GM18873 (cell line): ENCODE data around the gene YTHDC1.
"Not testable (repeated sequence)": the region's sequence is repeated elsewhere in the genome, so short reads cannot be mapped to it uniquely, and the experiment has no call there.

Source experiments
- ATAC-seq: cut with Tn5 transposase; IDR thresholded peaks from one replicate; pipeline ENCODE4 v1.9.1; 2021; ENCODE audit warnings: mild to moderate bottlenecking, moderate library complexity, moderate number of reproducible peaks; ENCODE audit not compliant: unreplicated experiment, low FRiP score

The YTHDC1 gene

GRCh38 chr4:68299492-68300457 lies 50.1 kb downstream of the YTHDC1 start:
- ATAC-seq, result no peak

- no peak for ATAC-seq
These were observed 52.8 kb downstream of the YTHDC1 start for GRCh38 chr4:68297137-68297536.

- ATAC-seq, result no peak
These were observed 58.6 kb downstream of the YTHDC1 start for GRCh38 chr4:68291256-68291655.

- ATAC-seq, result no peak
These were observed 61.5 kb downstream of the YTHDC1 start for GRCh38 chr4:68288393-68288740.

- no peak for ATAC-seq
These were observed 62.0 kb downstream of the YTHDC1 start for GRCh38 chr4:68287704-68288392.

GRCh38 chr4:68283714-68284113 lies 66.2 kb downstream of the YTHDC1 start:
- no peak for ATAC-seq

GRCh38 chr4:68283095-68283494 lies 66.8 kb downstream of the YTHDC1 start:
- no peak for ATAC-seq

- ATAC-seq, result not testable (repeated sequence)
These were observed 67.8 kb downstream of the YTHDC1 start for GRCh38 chr4:68281796-68282740.

GRCh38 chr4:68278029-68278428 lies 71.9 kb downstream of the YTHDC1 start:
- ATAC-seq, result no peak

- no peak for ATAC-seq
These were observed 72.3 kb downstream of the YTHDC1 start for GRCh38 chr4:68277627-68278026.

- ATAC-seq, result peak; percentile 69
These were observed 77.0 kb downstream of the YTHDC1 start for GRCh38 chr4:68272860-68273259.

GRCh38 chr4:68272380-68272779 lies 77.5 kb downstream of the YTHDC1 start:
- peak; percentile 54 for ATAC-seq

GRCh38 chr4:68271851-68272357 lies 78.0 kb downstream of the YTHDC1 start:
- peak; percentile 64 for ATAC-seq

- no peak for ATAC-seq
These were observed 82.4 kb downstream of the YTHDC1 start for GRCh38 chr4:68267433-68267944.

GRCh38 chr4:68264875-68265565 lies 84.9 kb downstream of the YTHDC1 start:
- no peak for ATAC-seq
